K562 (cell line): Measurements from ENCODE around the gene CNGA4. TPM values are rescaled to one million over a fixed set of nuclear protein-coding genes. Genes with fewer than 3 reads are reported as not detected.

Source experiments
- ATAC-seq: fragments of 200-7000 bp; cut with Tn5 transposase; 3 replicates; pipeline ENCODE4 v1.9.1; 2020; ENCODE audit warnings: moderate library complexity
- BruUV-seq: library from RNA; stranded (reverse); fragments of 400-500 nt; replicated peaks from 2 replicates; lab custom pipeline; 2021; lab: Mats Ljungman, UMichigan
- CTCF ChIA-PET: fragments of 300-600 bp; formaldehyde crosslinking; extraction: SDS; loops from one replicate; lab custom pipeline; 2021; ENCODE audit warnings: low intra/inter-chr PET ratio; lab: Yijun Ruan, JAX
- POLR2A ChIA-PET: fragments of 300-600, 350-650 bp; sonication (Branson Sonifier 250); formaldehyde crosslinking; extraction: SDS; loops from one replicate; lab custom pipeline; 2021; ENCODE audit warnings: antibody characterized with exemption, inconsistent platforms; lab: Yijun Ruan, JAX
- DNase-seq, 4 experiments: peaks; one replicate each; pipeline versions ENCODE4 v3.0.0 to v3.0.0-alpha.2; 2011 to 2018; ENCODE audit warnings: low spot score in 3 of 4, mixed read lengths in 3 of 4; ENCODE audit errors: extremely low read depth in 1 of 4
- FAIRE-seq: peaks from 2 replicates; lab custom pipeline; 2011; peaks lifted over from hg19 to GRCh38; lab: Jason Lieb, UNC
- H2AFZ ChIP-seq: 2 replicates; pipeline ENCODE4 v1.6.0; 2011; ENCODE audit warnings: low read depth, low read length, control low read depth, inconsistent platforms
- H3K27ac ChIP-seq: fragments of 200-600 bp; 3 replicates; pipeline ENCODE4 v1.8.0; 2011; ENCODE audit warnings: low read depth, mild to moderate bottlenecking, control low read depth, inconsistent platforms, low read length, moderate library complexity, mixed read lengths; ENCODE audit errors: extremely low read depth
- H3K27me3 ChIP-seq, 2 experiments: fragments of 300-600 bp in 1 of 2; 2 replicates in 1 of 2; 3 replicates in 1 of 2; pipeline versions ENCODE4 v1.6.0 to v1.8.0; 2011; ENCODE audit warnings: inconsistent platforms in 2 of 2, low read length in 2 of 2, mild to moderate bottlenecking in 1 of 2, mixed read lengths in 1 of 2, moderate library complexity in 1 of 2; ENCODE audit not compliant: control insufficient read depth in 2 of 2, insufficient read depth in 2 of 2
- H3K36me3 ChIP-seq: fragments of 300-600 bp; 3 replicates; pipeline ENCODE4 v1.8.0; 2011; ENCODE audit warnings: mild to moderate bottlenecking, low read length, inconsistent platforms; ENCODE audit not compliant: control insufficient read depth, insufficient read depth
- H3K4me1 ChIP-seq, 2 experiments: fragments of 200-600 bp in 1 of 2; replicated peaks in 1 of 2; 2 replicates in 1 of 2; 3 replicates in 1 of 2; pipeline versions ENCODE4 v1.5.1 to v1.8.0; 2011; ENCODE audit warnings: inconsistent platforms in 2 of 2, low read length in 2 of 2, mild to moderate bottlenecking in 1 of 2, mixed read lengths in 1 of 2, moderate library complexity in 1 of 2; ENCODE audit not compliant: control insufficient read depth in 2 of 2, insufficient read depth in 2 of 2
- H3K4me2 ChIP-seq: 2 replicates; pipeline ENCODE4 v1.6.1; 2011; ENCODE audit warnings: low read length, control low read depth, inconsistent platforms, mixed read lengths; ENCODE audit not compliant: insufficient read depth
- H3K4me3 ChIP-seq: fragments of 200-600 bp; sonication (generic), shearing (Covaris generic); 2 replicates; pipeline ENCODE4 v1.5.1; 2016; ENCODE audit warnings: control low read depth, inconsistent platforms
- H3K79me2 ChIP-seq: fragments of 200-600 bp; 3 replicates; pipeline ENCODE4 v1.8.0; 2011; ENCODE audit warnings: low read length, inconsistent platforms; ENCODE audit not compliant: control insufficient read depth, insufficient read depth
- H3K9ac ChIP-seq, 2 experiments: 2 replicates each; pipeline versions ENCODE4 v1.6.0 to v1.6.1; 2011; ENCODE audit warnings: low read depth in 2 of 2, low read length in 2 of 2, control low read depth in 1 of 2, inconsistent platforms in 1 of 2, mild to moderate bottlenecking in 1 of 2, mixed read lengths in 1 of 2; ENCODE audit not compliant: insufficient read depth in 1 of 2
- H3K9me1 ChIP-seq: one replicate; pipeline ENCODE4 v1.6.0; 2011; ENCODE audit warnings: inconsistent platforms, mild to moderate bottlenecking, low read length, moderate library complexity; ENCODE audit not compliant: control insufficient read depth, insufficient read depth
- H3K9me3 ChIP-seq: replicated peaks from 2 replicates; pipeline ENCODE4 v1.5.1; 2011; ENCODE audit warnings: low read depth, low read length, inconsistent platforms; ENCODE audit not compliant: control insufficient read depth, insufficient read depth
- H4K20me1 ChIP-seq: replicated peaks from 2 replicates; pipeline ENCODE4 v1.6.1; 2011; ENCODE audit warnings: low read length, inconsistent platforms, mixed read lengths; ENCODE audit not compliant: control insufficient read depth, insufficient read depth
- CHD1 ChIP-seq: fragments of 200-600 bp; sonication (generic); IDR thresholded peaks from one replicate; pipeline ENCODE4 v1.6.1; 2012; ENCODE audit warnings: mild to moderate bottlenecking, moderate library complexity, low read length, inconsistent platforms
- CREBBP ChIP-seq: IDR thresholded peaks from one replicate; pipeline ENCODE4 v1.6.1; 2012; ENCODE audit warnings: low read depth, mild to moderate bottlenecking, control low read depth, inconsistent platforms, low read length
- FIP1L1 ChIP-seq: fragments of 200-400 bp; formaldehyde crosslinking; IDR thresholded peaks from 2 replicates; pipeline ENCODE4 v1.6.1; 2018; ENCODE audit warnings: mild to moderate bottlenecking, low read depth, low read length; ENCODE audit not compliant: poor library complexity, severe bottlenecking
- HNRNPH1 ChIP-seq: fragments of 200-400 bp; formaldehyde crosslinking; optimal IDR thresholded peaks from 2 replicates; pipeline ENCODE3; 2017; ENCODE audit warnings: low read depth, mild to moderate bottlenecking, low read length, moderate library complexity
- HSF4 ChIP-seq: fragments of 250-450 bp; sonication (Bioruptor Pico); IDR thresholded peaks from 2 replicates; pipeline ENCODE4 v2.1.2; 2022; ENCODE audit warnings: mild to moderate bottlenecking, moderate library complexity, borderline replicate concordance
- NCOA1 ChIP-seq: fragments of 450-650 bp; IDR thresholded peaks from 2 replicates; pipeline ENCODE4 v1.6.1; 2016; ENCODE audit warnings: low read depth
- NCOA6 ChIP-seq: fragments of 450-650 bp; IDR thresholded peaks from 2 replicates; pipeline ENCODE4 v1.6.1; 2017; ENCODE audit warnings: mild to moderate bottlenecking
- NFE2L1 ChIP-seq: fragments of 450-650 bp; IDR thresholded peaks from 2 replicates; pipeline ENCODE4 v1.6.1; 2016; ENCODE audit warnings: missing genetic modification characterization, low read depth, mild to moderate bottlenecking, missing compliant biosample characterization, moderate library complexity, borderline replicate concordance
- NRF1 ChIP-seq, 2 experiments: fragments of 450-650 bp; IDR thresholded peaks in 1 of 2; conservative IDR thresholded peaks in 1 of 2; 2 replicates each; pipeline ENCODE4 v1.6.1; 2014; ENCODE audit warnings: mild to moderate bottlenecking in 2 of 2
- SP1 ChIP-seq: sonication (generic); formaldehyde crosslinking; IDR thresholded peaks from 2 replicates; pipeline ENCODE4 v1.8.1; 2022; ENCODE audit warnings: mild to moderate bottlenecking, missing genetic modification reagents
- TFE3 ChIP-seq: fragments of 450-650 bp; formaldehyde crosslinking; IDR thresholded peaks from 2 replicates; pipeline ENCODE4 v1.4.0; 2020; ENCODE audit warnings: mild to moderate bottlenecking, mixed read lengths
- ZNF165 ChIP-seq: fragments of 250-450 bp; sonication (Bioruptor Pico); IDR thresholded peaks from 2 replicates; pipeline ENCODE4 v1.4.0; 2020; ENCODE audit warnings: borderline replicate concordance
- ZNF395 ChIP-seq: fragments of 200-800 bp; sonication (Bioruptor generic); IDR thresholded peaks from 2 replicates; pipeline ENCODE4 v1.6.1; 2017; ENCODE audit warnings: missing genetic modification characterization, missing compliant biosample characterization
- ZNF639 ChIP-seq, 2 experiments: fragments of 200-800 bp in 1 of 2; sonication (Bioruptor generic) in 1 of 2; sonication (generic) in 1 of 2; formaldehyde crosslinking in 1 of 2; IDR thresholded peaks in 1 of 2; conservative IDR thresholded peaks in 1 of 2; 2 replicates each; pipeline versions ENCODE4 v1.5.0 to v1.6.1; 2016 to 2020; ENCODE audit warnings: missing compliant biosample characterization in 1 of 2, missing genetic modification characterization in 1 of 2, missing genetic modification reagents in 1 of 2
- ZNF655 ChIP-seq: fragments of 250-450 bp; sonication (Bioruptor Pico); IDR thresholded peaks from 2 replicates; pipeline ENCODE4 v1.5.0; 2021
- WGBS: fragments of 100-300 bp; shearing (Covaris generic); methylation state at CpG from one replicate; pipeline ENCODE4 v1.1.6; 2016; ENCODE audit warnings: low coverage, mixed read lengths; ENCODE audit not compliant: insufficient coverage; ENCODE audit errors: missing lambda C conversion rate; 5-methylcytosine and 5-hydroxymethylcytosine counted together
- in situ Hi-C: fragments of 300-500 bp; cut with MboI; formaldehyde crosslinking; loops from 4 replicates; pipeline ENCODE4 v1.15.0; 2018; ENCODE audit warnings: inconsistent platforms, mixed read lengths
- intact Hi-C: fragments of 100-400 bp; cut with micrococcal nuclease; formaldehyde crosslinking; loops from 2 replicates; pipeline ENCODE4 v1.14.2; 2022
- polyA plus RNA-seq, 8 experiments: library from polyadenylated mRNA; depleted of rRNA in 4 of 8; stranded (reverse) in 5 of 8; unstranded in 3 of 8; fragments of >200 nt; fragmentation: Nextera tagmentation in 2 of 8; fragmentation: Illumina TruSeq in 1 of 8; extraction: Ambion mirVana in 2 of 8; extraction: Trizol in 1 of 8; gene quantifications; 2 replicates each; pipeline versions ENCODE4 v1.2.1 to v1.2.3, GENCODE V29; 2011 to 2014; ENCODE audit warnings: inconsistent platforms in 1 of 8, missing spikeins in 1 of 8
- total RNA-seq, 7 experiments: library from RNA; depleted of rRNA in 6 of 7; stranded (reverse); fragments of >200 nt in 6 of 7; fragmentation: Illumina TruSeq in 2 of 7; extraction: Trizol in 2 of 7; gene quantifications; 2 replicates each; pipeline versions ENCODE4 v1.2.1 to v1.2.3, GENCODE V29; 2011 to 2021; ENCODE audit warnings: low replicate concordance in 1 of 7

The CNGA4 gene
- total and polyA plus RNA-seq, 9 of the 15 experiments (the other 6 are each of a cell fraction or from before 2014, with no cell fraction given), result 0.04 to 0.09 (median 0.06) TPM; not detected in 6

GRCh38 chr11:6240139-6240538 lies 1.2 kb downstream of the CNGA4 start (continued):
- TF ChIP-seq NRF1 (conservative IDR thresholded peaks at IDR 0.05 in 1 of 2, IDR thresholded peaks at IDR 0.05 in 1 of 2), result no peak

GRCh38 chr11:6240781-6241180 lies 1.9 kb downstream of the CNGA4 start:
- in situ Hi-C loops, result no loop called here
- POLR2A ChIA-PET, result no interaction called here
- no peak overlapping the region for H3K4me2 ChIP-seq
- no TSS peak for BruUV-seq
- no peak overlapping the region for H3K9ac ChIP-seq
- FAIRE-seq (no peak), ATAC-seq (no peak), DNase-seq (no peak)
- H3K9me3 ChIP-seq, result no peaks in the 10 kb centered on the region
- H3K9me1 ChIP-seq, result no peaks in the 10 kb centered on the region
- H3K4me1 ChIP-seq, result peaks cover 2 to 9% of the 10 kb centered on the region in 2 experiments; a peak in 3 of 5 replicates
- H3K27ac ChIP-seq, result no peak overlapping the region
- no peaks in the 10 kb centered on the region for H3K79me2 ChIP-seq
- H3K27me3 ChIP-seq, result peaks cover 13 to 54% of the 10 kb centered on the region in 2 experiments
- CTCF ChIA-PET, result no interaction called here
- intact Hi-C loops, result no loop called here
- H3K36me3 ChIP-seq, result no peaks in the 10 kb centered on the region
- no peak overlapping the region for H2AFZ ChIP-seq
- H3K4me3 ChIP-seq, result no peak overlapping the region
- 0% methylated on average over 1 of the region's 1 CpG for WGBS
- H4K20me1 ChIP-seq, result no peaks in the 10 kb centered on the region
- TF ChIP-seq TFE3 (no peak), NFE2L1 (tag) (no peak), CHD1 (no peak), NCOA6 (no peak), HNRNPH1 (no peak), ZNF395 (CRISPR knock-in tag) (no peak), NCOA1 (no peak), HSF4 (CRISPR knock-in tag) (no peak), ZNF639 (CRISPR knock-in tag; conservative IDR thresholded peaks at IDR 0.05 in 1 of 2, IDR thresholded peaks at IDR 0.05 in 1 of 2) (no peak), CREBBP (no peak), SP1 (CRISPR knock-in tag) (no peak), ZNF655 (CRISPR knock-in tag) (no peak), FIP1L1 (no peak), ZNF165 (CRISPR knock-in tag) (no peak)
